GM21390 (cell line): ENCODE measurements around the gene TFF3.
"Not testable (repeated sequence)": the region's sequence is repeated elsewhere in the genome, so short reads cannot be mapped to it uniquely, and the experiment has no call there.

Experiments used
- ATAC-seq: cut with Tn5 transposase; IDR thresholded peaks from one replicate; pipeline ENCODE4 v1.9.1; 2021; ENCODE audit not compliant: unreplicated experiment

The TFF3 gene

DNA sequence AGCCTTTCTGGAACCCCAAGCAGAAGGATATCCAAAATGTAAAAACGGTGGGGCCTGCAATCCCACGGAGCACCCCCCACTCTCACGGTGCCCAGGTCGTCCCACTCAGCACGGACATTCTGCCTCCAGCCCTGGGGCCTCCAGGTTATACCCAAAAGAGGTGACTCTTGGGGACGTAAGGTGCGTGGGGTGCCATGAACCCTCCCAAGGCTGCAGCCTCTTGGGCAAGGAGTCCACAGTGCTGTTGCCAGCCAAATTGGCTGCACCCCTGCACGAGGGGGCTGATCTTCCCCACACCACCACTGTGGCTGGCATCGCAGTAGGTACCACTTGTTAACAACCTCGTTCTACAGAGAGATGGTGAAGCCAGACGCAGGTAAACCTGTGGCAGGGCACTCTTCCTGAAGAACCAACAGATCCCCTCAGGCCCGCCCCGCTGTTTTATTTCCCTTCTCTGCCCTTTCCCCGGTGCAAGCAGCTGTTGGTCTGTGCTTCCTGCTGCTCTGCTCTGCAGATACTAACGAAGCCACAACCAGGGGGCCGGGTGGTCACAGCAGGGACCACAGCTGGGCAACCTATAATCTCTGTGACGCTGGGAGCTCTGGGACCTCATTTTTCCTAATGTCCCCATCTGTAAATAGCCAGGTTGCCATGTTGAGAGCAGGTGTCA lies 8.7 kb downstream of the TFF3 start:
- no peak for ATAC-seq

DNA sequence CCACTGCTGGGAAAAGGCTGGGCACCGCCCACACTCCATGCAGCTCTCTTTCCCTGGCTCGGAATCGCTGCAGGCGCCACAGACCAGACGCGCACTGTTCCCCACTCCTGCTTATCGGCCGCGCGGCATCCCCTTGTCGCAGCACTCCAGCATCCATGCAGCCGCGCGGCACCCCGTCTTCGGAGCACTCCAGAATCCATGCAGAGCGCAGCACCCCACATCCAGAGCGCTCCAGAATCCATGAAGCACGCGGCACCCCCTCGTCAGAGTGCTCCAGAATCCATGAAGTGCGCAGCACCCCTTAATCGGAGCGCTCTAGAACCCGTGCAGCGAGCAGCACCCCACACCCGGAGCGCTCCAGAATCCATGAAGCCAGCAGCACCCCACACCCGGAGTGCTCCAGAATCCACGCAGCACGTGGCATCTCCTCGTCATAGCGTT lies 9.5 kb downstream of the TFF3 start:
- no peak for ATAC-seq

DNA sequence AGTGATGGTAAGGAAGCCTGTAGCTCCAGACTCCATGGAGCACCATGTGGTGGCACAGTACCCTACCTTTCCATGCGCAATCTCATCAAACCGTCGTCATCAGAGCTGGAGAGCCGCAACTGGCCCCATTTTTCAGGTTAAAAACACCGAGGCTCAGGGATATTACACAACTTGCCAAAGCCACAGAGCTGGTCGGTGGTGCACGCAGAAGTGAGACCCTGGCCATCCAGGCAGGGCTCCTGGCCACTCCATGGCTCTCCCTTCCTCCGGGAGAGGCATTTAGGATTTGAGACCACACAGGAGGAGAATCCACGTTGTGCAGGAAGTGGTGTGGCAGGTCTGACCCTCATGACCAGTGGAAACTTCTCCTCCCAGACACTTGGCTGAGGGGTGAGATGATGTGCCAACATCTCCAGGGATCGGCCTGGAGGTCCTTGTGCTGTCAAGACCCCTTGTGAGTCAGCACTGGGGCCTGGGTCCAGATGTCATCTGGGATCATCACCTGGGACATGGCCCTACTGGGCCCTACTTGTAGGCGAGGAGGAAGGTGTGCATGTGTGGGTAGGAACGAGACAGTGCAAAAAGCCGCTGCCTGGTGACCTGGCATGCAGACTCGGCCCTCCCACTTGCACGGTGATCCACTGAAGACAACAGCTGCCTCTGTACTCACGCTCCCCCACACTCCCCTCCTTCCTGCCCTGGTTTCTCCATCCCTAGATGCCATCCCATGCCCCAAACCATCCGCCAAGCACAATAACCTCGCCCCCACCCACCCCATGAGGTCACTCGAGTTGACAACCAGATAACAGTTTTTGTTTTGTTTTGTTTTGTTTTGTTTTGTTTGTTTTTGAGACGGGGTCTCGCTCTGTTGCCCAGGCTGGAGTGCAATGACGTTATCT lies 10.4 kb downstream of the TFF3 start:
- no peak for ATAC-seq

DNA sequence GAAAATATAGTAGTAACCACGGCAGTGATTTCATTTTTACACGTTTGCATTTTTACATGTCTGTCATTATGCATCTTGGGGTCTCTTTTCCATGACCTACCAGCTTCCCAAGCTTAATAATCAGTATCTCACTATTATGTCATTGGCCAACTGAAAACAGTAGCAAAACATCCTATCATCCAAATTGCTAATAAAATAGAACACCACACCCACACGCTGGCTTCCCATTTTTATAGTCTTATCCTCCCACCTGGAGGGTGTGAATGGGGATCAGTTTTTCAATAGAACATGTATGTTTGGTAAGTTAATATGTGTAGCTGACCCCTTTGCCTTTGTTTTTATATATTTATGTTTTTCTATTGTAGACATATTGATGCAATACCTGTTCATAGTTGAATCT lies 11.8 kb downstream of the TFF3 start:
- no peak for ATAC-seq

DNA sequence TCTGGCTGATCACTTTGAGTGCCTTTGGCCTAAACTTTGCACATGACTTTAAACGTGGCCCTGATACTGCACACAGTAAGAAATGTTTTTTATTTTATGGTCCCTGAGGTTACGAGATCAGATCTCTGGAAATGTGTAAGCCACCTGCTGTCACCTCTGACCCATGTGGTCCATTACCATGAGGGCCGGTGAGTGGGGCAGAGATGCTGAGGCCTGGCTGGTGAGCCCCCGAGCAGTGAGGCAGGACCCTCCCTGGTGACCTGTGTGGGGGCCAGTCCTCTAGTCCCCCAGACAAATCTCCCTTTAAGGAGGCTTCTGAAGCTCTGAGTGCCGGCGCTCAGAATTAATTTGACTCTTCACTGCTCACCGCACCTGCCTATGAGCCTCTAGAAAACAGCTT lies 12.4 kb downstream of the TFF3 start:
- no peak for ATAC-seq

DNA sequence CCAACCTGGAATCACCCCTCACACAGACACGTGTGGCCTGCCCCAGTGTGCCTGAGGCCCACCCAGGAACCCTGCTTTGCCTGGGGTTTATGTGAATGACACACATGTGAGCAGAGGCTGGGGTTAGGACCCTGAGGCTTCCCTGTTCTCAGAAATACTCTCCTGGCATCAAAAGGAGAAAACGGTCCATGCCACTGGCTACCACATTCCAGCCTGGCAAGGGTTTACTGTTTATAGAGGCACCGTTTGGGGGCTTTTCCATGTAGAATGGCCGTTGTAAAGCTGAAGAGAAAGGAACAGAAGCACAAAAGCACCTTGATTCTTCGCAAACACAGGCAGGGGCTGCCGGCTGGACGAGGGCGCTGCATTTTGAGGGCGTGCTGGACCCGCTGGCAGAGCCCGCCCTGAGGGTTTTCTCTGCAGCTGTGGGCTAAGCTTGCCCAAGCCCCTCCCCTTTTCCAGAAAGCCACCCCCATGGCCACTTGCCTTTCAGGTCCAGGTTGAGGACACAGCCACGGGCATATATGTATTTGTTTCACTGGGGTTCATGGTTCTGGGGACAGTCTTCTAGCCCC lies 13.0 kb downstream of the TFF3 start:
- no peak for ATAC-seq

DNA sequence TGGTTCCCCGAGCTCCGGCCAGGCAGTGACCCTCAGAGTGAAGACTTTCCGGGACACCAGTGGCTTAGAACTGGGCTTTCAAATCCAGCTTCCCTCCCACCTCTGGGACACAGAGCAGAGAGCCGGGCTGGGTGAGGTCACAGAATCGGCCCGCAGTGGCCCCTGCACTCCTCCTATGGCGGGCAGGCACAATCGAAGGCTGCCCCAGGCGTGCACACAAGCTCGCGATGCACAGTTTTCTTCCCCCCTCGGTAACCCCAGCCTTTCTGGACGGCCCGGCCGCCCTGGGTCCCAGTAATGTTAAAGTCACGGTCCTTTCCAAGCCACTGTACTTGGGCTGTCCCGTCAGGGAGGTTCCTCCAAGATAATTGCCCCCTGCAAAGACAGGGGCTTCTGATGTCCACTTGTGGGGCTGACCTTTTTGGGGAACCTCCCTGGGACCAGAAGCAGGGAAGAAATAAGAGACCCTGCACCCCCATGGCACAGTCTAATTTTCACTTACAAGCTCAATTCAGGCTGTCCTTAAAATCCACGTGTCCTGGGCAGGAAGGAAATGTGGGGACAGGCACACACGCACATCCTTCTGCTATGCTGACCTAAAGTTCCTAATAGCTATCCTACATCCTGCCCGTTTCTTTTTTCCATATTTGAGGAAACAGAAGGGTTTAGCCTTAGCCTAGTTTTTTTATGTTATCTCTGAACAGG lies 13.7 kb downstream of the TFF3 start:
- no peak for ATAC-seq

DNA sequence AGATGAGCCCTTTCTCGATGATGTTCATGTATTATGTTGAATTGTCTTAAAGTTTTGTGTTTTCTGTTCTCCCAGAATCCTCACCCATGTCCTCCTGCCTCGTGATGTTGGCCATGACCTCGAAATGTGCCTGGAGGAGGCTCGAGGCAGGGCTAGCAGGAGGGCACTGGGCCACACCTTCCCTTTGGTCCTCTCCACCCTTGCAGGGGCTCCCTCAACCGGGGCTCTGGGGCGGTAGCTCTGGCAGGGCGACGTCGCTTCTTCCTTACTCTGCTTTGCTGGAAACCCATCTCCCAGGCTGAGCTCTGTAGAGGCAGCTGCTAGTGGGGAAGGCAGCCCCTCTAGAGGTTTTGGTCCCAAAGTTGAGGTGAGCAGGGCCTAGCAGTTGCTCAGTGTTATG lies 14.3 kb downstream of the TFF3 start:
- ATAC-seq, result no peak

DNA sequence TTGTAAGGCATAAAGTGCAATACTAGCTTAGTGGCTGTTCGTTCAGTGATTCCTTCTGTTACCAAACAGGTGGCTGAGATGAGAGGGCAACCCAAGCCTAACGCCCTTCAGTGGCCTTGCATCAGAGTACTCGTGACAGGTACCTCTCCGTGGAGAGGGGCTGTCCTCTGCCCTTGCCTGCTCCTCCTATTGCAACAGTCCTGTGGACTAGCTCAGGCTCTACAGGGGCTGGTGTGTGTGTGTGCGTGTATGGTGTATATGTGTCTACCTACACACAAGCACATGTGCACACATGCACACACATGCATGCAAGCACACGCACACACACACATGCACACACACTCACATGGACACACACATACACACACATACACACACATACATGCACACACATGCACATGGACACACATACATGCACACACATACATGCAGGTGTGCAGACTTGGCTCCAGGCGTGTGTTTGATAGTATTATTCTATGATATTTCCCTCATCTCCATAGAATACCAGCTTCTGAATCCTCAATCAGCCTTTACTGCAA lies 15.1 kb downstream of the TFF3 start:
- no peak for ATAC-seq

DNA sequence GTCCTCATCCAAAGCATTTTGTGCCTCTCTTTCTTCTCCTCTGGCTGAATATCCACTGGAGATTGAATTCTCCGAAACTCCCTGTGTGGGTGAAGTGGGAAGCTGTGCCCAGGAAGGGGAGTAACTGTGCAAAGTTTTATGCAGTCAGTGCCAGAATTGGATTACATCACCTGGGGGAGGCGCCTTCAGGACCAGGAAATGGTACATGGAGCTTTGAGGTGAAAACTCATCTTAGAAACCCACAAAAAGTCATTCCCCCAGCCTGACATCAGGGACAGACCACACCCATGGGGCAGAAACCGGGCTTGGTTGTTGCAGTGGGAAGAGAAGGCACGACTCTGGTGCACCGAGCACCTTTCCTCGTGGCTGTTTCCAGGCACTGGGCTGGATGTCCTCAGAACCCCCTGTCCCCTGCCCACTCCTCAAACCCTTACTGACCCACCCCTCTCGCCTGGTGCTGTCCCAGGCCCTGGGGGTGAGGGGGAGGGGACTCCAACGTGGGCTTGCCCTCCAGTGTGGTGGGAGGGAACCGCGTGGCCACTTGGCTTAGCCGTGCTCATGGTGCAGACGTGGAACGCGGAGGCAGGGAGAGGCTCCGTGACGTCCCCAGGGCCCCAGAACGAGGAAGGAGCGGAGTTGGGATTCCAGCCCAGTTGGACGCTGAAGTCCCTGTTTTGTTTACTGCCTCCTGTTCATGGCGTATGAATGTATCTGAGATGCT lies 15.7 kb downstream of the TFF3 start:
- no peak for ATAC-seq

DNA sequence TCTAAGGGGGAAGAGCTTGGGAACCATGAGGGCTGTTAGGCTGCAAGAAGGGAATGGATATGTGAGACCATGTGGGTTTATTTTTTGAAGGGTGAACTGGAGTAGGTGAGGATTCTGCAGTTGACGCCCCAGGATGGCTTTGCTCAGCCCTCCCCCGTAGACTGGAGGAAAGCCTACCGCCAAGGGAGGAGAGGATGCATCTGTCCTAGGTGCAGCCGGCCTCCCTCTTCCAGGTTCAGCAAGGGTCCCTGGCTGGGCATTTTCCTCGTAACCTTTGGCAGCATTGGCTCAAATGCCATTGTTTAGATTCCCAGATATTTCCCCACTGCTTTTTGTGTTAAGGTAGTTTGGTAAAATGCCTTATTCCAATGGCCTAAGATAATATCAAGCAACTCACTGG lies 16.6 kb downstream of the TFF3 start:
- ATAC-seq, result no peak

DNA sequence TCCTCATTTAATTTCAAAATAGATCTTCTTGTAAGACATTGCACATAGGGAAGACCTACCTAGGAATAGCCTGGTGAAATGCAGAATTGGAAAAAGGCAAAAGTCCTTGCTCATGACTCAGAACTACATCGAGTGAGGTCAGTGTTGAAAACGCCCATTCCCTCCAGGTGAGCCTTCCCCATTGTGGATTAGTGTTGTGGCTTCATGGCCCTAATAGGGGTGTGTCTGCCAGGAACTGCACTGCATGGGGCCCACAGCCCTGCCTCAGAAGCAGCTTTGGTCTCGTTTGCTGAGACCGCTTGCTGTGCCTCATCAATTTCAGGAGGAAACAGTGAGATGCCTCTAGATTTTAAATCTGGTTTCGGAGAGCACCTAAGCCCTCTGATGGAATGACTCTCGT lies 17.0 kb downstream of the TFF3 start:
- no peak for ATAC-seq

DNA sequence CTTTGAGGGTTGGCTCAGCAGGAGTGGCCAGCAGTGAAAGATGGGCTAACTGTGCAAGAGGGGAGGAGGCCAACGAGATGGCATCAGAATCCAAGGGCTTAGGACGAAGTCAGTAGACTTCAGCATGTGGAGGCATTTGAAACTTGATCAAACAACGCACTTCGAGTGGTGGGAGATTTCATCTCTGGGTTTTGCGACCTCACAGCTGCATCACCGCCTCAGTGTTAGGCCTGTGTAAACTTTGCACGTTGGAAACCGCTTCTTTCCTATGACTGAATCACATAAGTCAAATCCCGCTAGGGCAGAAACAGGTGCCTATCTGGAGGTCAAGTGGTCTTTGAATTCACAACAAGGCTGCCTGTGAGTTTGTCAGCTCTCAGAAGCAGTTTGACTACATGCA lies 17.8 kb downstream of the TFF3 start:
- ATAC-seq, result no peak

DNA sequence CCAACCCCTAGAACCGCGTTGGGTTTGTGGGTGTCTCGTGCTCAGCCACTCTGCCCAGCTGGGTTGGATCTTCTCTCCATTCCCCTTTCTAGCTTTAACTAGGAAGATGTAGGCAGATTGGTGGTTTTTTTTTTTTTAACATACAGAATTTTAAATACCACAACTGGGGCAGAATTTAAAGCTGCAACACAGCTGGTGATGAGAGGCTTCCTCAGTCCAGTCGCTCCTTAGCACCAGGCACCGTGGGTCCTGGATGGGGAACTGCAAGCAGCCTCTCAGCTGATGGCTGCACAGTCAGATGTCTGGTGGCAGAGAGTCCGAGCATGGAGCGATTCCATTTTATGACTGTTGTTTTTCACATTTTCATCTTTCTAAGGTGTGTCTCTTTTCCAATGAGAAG lies 18.7 kb downstream of the TFF3 start:
- ATAC-seq, result no peak

DNA sequence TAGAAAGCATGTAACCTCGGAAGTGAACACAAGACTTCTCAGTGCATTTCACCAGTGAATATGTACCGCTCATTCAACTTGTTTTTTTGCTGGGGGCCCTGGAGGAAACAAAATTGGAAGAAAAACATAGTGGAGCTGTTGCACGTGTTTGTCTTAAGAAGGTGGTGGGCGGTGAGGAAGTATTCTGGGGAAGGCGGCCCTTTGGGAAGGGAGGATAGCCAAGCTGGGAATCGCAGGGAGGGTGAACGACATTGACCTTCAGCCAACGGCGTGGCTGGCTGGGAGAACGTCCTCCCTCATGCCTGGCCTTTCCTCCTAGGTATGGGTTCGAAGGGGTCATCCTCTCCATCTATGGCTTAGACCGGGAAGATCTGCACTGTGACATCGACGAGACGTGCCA lies 19.4 kb downstream of the TFF3 start:
- ATAC-seq, result no peak

DNA sequence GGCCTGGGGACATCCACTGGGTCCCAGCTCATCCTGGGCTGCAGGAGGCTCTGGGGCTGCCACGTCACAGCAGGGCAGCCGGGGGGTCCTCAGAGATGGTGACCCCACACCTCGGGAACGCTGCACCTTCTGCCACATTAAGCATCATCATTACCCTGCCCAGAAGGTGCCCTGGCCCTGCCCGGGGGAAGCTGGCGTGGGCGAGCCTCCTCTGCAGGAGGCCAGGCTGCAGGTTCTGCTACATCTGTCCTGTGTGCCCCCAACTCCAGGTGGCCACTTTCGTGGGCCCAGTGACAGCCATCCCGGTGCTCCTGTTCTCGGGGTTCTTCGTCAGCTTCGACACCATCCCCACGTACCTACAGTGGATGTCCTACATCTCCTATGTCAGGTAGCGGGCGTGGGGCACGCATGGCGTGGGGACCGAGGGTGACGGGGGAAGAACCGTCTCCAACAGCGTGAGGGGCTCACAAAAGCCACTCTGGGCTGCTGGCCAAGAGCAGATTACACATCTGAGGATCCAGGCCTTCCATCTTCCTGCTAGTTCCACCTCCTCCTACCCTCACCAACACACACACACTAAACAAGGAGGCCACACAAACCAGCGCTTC lies 20.8 kb downstream of the TFF3 start:
- ATAC-seq, result no peak

DNA sequence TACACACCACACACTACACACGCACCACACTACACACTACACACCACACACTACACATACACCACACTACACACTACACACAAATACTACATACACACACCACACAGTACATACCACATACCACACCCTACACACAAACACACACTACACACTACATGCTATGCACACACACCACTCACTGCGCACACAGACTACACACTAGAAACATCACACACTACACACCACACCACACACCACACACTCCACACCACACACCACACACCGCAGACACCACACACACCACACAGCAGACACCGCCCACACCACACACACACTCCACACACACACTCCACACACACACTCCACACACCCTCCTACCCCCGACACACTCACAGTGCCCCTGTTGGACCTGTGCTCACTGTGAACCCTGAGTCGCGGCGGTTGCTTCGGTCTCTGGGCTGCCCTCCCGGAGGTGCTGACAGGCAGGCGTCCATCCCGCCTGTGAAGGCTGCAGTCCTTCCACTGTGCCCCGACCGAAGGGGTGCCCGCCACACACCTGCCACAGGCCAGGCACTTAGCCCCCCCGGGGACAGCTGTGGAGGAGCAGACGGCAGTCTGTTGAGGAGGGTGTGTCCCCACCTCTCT lies 21.4 kb downstream of the TFF3 start:
- no peak for ATAC-seq

DNA sequence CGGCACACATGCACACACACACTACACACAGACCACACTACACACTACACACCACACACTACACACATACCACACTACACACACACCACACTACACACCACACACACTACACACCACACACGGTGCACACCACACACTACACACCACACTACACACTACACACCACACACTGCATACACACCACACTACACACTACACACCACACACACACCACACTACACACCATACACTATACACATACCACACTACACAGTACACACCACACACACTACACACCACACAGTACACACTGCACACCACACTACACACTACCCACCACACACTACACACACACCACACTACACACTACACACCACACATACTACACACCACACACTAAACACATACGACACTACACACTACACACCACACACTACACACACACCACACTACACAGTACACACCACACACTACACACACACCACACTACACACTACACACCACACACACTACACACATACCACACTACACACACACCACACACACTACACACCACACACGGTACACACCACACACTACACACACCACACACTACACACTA lies 22.6 kb downstream of the TFF3 start:
- ATAC-seq, result not testable (repeated sequence)
